ENCODE data around the gene MX1.

The MX1 gene

GRCh38 chr21:41441546-41441945 is 15.5 kb downstream of the MX1 start:
- Histone ChIP-seq H3K9me3 (ENCODE audit: control insufficient read depth in 2 of 2, low read length in 2 of 2) (no peaks in the 10 kb centered on the region), H3K4me1 (ENCODE audit: control insufficient read depth in 2 of 2, insufficient read depth in 2 of 2, low read length in 2 of 2) (no peaks in the 10 kb centered on the region), H3K9ac (ENCODE audit: low read depth in 1 of 2, low read length in 2 of 2) (no peak overlapping the region), H3K27ac (ENCODE audit: low read depth in 2 of 2, low read length in 2 of 2) (no peak overlapping the region), H3K36me3 (ENCODE audit: control insufficient read depth in 2 of 2, insufficient read depth in 2 of 2, low read length in 2 of 2) (peaks cover 45 to 74% of the 10 kb centered on the region in 2 donors), H3K27me3 (ENCODE audit: control insufficient read depth in 2 of 2, insufficient read depth in 2 of 2, low read length in 2 of 2) (no peaks in the 10 kb centered on the region), H3K4me3 (ENCODE audit: low read length in 2 of 2) (no peak overlapping the region)

- peaks cover 45 to 75% of the 10 kb centered on the region in 2 donors for H3K36me3 ChIP-seq (ENCODE audit: control insufficient read depth in 2 of 2, insufficient read depth in 2 of 2, low read length in 2 of 2)
Observed at GRCh38 chr21:41442481-41443186, 16.6 kb downstream of the MX1 start.

GRCh38 chr21:41443562-41443961 is 17.5 kb downstream of the MX1 start:
- no peak overlapping the region for H3K9ac ChIP-seq (ENCODE audit: low read depth in 1 of 2, low read length in 2 of 2)
- no peak overlapping the region for H3K27ac ChIP-seq (ENCODE audit: low read depth in 2 of 2, low read length in 2 of 2)
- H3K36me3 ChIP-seq (ENCODE audit: control insufficient read depth in 2 of 2, insufficient read depth in 2 of 2, low read length in 2 of 2): peaks cover 45 to 68% of the 10 kb centered on the region in 2 donors
- no peak overlapping the region for H3K4me3 ChIP-seq (ENCODE audit: low read length in 2 of 2)
- H3K4me1 ChIP-seq (ENCODE audit: control insufficient read depth in 2 of 2, insufficient read depth in 2 of 2, low read length in 2 of 2): no peaks in the 10 kb centered on the region
- H3K9me3 ChIP-seq (ENCODE audit: control insufficient read depth in 2 of 2, low read length in 2 of 2): no peaks in the 10 kb centered on the region
- H3K27me3 ChIP-seq (ENCODE audit: control insufficient read depth in 2 of 2, insufficient read depth in 2 of 2, low read length in 2 of 2): no peaks in the 10 kb centered on the region

More at GRCh38 chr21:41442481-41443186, 16.6 kb downstream of the MX1 start:
- H3K4me3 ChIP-seq (ENCODE audit: low read length in 2 of 2): no peak overlapping the region
- no peaks in the 10 kb centered on the region for H3K4me1 ChIP-seq (ENCODE audit: control insufficient read depth in 2 of 2, insufficient read depth in 2 of 2, low read length in 2 of 2)
- no peaks in the 10 kb centered on the region for H3K9me3 ChIP-seq (ENCODE audit: control insufficient read depth in 2 of 2, low read length in 2 of 2)
- no peak overlapping the region for H3K9ac ChIP-seq (ENCODE audit: low read depth in 1 of 2, low read length in 2 of 2)
- H3K27ac ChIP-seq (ENCODE audit: low read depth in 2 of 2, low read length in 2 of 2): no peak overlapping the region
- no peaks in the 10 kb centered on the region for H3K27me3 ChIP-seq (ENCODE audit: control insufficient read depth in 2 of 2, insufficient read depth in 2 of 2, low read length in 2 of 2)

- Histone ChIP-seq H3K4me3 (ENCODE audit: low read length in 2 of 2) (no peak overlapping the region), H3K27ac (ENCODE audit: low read depth in 2 of 2, low read length in 2 of 2) (no peak overlapping the region), H3K9ac (ENCODE audit: low read depth in 1 of 2, low read length in 2 of 2) (no peak overlapping the region), H3K9me3 (ENCODE audit: control insufficient read depth in 2 of 2, low read length in 2 of 2) (no peaks in the 10 kb centered on the region), H3K27me3 (ENCODE audit: control insufficient read depth in 2 of 2, insufficient read depth in 2 of 2, low read length in 2 of 2) (no peaks in the 10 kb centered on the region), H3K4me1 (ENCODE audit: control insufficient read depth in 2 of 2, insufficient read depth in 2 of 2, low read length in 2 of 2) (no peaks in the 10 kb centered on the region), H3K36me3 (ENCODE audit: control insufficient read depth in 2 of 2, insufficient read depth in 2 of 2, low read length in 2 of 2) (peaks cover 45 to 61% of the 10 kb centered on the region in 2 donors)
Observed at GRCh38 chr21:41444703-41445464, 18.8 kb downstream of the MX1 start.

- no peak overlapping the region for H3K27ac ChIP-seq (ENCODE audit: low read depth in 2 of 2, low read length in 2 of 2)
- H3K36me3 ChIP-seq (ENCODE audit: control insufficient read depth in 2 of 2, insufficient read depth in 2 of 2, low read length in 2 of 2): peaks cover 47 to 61% of the 10 kb centered on the region in 2 donors
- no peaks in the 10 kb centered on the region for H3K9me3 ChIP-seq (ENCODE audit: control insufficient read depth in 2 of 2, low read length in 2 of 2)
- no peak overlapping the region for H3K9ac ChIP-seq (ENCODE audit: low read depth in 1 of 2, low read length in 2 of 2)
- no peaks in the 10 kb centered on the region for H3K27me3 ChIP-seq (ENCODE audit: control insufficient read depth in 2 of 2, insufficient read depth in 2 of 2, low read length in 2 of 2)
- no peaks in the 10 kb centered on the region for H3K4me1 ChIP-seq (ENCODE audit: control insufficient read depth in 2 of 2, insufficient read depth in 2 of 2, low read length in 2 of 2)
- no peak overlapping the region for H3K4me3 ChIP-seq (ENCODE audit: low read length in 2 of 2)
Observed at GRCh38 chr21:41445465-41445862, 19.4 kb downstream of the MX1 start.

GRCh38 chr21:41446586-41446985 is 20.5 kb downstream of the MX1 start:
- no peak overlapping the region for H3K4me3 ChIP-seq (ENCODE audit: low read length in 2 of 2)
- H3K4me1 ChIP-seq (ENCODE audit: control insufficient read depth in 2 of 2, insufficient read depth in 2 of 2, low read length in 2 of 2): no peaks in the 10 kb centered on the region
- H3K27me3 ChIP-seq (ENCODE audit: control insufficient read depth in 2 of 2, insufficient read depth in 2 of 2, low read length in 2 of 2): no peaks in the 10 kb centered on the region
- H3K27ac ChIP-seq (ENCODE audit: low read depth in 2 of 2, low read length in 2 of 2): no peak overlapping the region
- H3K9ac ChIP-seq (ENCODE audit: low read depth in 1 of 2, low read length in 2 of 2): no peak overlapping the region
- no peaks in the 10 kb centered on the region for H3K9me3 ChIP-seq (ENCODE audit: control insufficient read depth in 2 of 2, low read length in 2 of 2)
- peaks cover 41 to 52% of the 10 kb centered on the region in 2 donors for H3K36me3 ChIP-seq (ENCODE audit: control insufficient read depth in 2 of 2, insufficient read depth in 2 of 2, low read length in 2 of 2)

- Histone ChIP-seq H3K9me3 (ENCODE audit: control insufficient read depth in 2 of 2, low read length in 2 of 2) (no peaks in the 10 kb centered on the region), H3K4me1 (ENCODE audit: control insufficient read depth in 2 of 2, insufficient read depth in 2 of 2, low read length in 2 of 2) (no peaks in the 10 kb centered on the region), H3K27me3 (ENCODE audit: control insufficient read depth in 2 of 2, insufficient read depth in 2 of 2, low read length in 2 of 2) (no peaks in the 10 kb centered on the region), H3K36me3 (ENCODE audit: control insufficient read depth in 2 of 2, insufficient read depth in 2 of 2, low read length in 2 of 2) (peaks cover 35 to 48% of the 10 kb centered on the region in 2 donors), H3K9ac (ENCODE audit: low read depth in 1 of 2, low read length in 2 of 2) (no peak overlapping the region), H3K4me3 (ENCODE audit: low read length in 2 of 2) (no peak overlapping the region), H3K27ac (ENCODE audit: low read depth in 2 of 2, low read length in 2 of 2) (no peak overlapping the region)
Observed at GRCh38 chr21:41447356-41447755, 21.3 kb downstream of the MX1 start.

- H3K4me1 ChIP-seq (ENCODE audit: control insufficient read depth in 2 of 2, insufficient read depth in 2 of 2, low read length in 2 of 2): peaks cover 2 to 3% of the 10 kb centered on the region in 2 donors
- no peaks in the 10 kb centered on the region for H3K9me3 ChIP-seq (ENCODE audit: control insufficient read depth in 2 of 2, low read length in 2 of 2)
- no peaks in the 10 kb centered on the region for H3K27me3 ChIP-seq (ENCODE audit: control insufficient read depth in 2 of 2, insufficient read depth in 2 of 2, low read length in 2 of 2)
- H3K4me3 ChIP-seq (ENCODE audit: low read length in 2 of 2): no peak overlapping the region
- no peak overlapping the region for H3K9ac ChIP-seq (ENCODE audit: low read depth in 1 of 2, low read length in 2 of 2)
- peaks cover 28 to 37% of the 10 kb centered on the region in 2 donors for H3K36me3 ChIP-seq (ENCODE audit: control insufficient read depth in 2 of 2, insufficient read depth in 2 of 2, low read length in 2 of 2)
- H3K27ac ChIP-seq (ENCODE audit: low read depth in 2 of 2, low read length in 2 of 2): no peak overlapping the region
Observed at GRCh38 chr21:41449613-41450012, 23.6 kb downstream of the MX1 start.

GRCh38 chr21:41451753-41452676 is 26.0 kb downstream of the MX1 start:
- H3K36me3 ChIP-seq (ENCODE audit: control insufficient read depth in 2 of 2, insufficient read depth in 2 of 2, low read length in 2 of 2): peaks cover 12 to 23% of the 10 kb centered on the region in 2 donors
- H3K4me1 ChIP-seq (ENCODE audit: control insufficient read depth in 2 of 2, insufficient read depth in 2 of 2, low read length in 2 of 2): peaks cover 2 to 3% of the 10 kb centered on the region in 2 donors
- no peaks in the 10 kb centered on the region for H3K9me3 ChIP-seq (ENCODE audit: control insufficient read depth in 2 of 2, low read length in 2 of 2)
- no peak overlapping the region for H3K27ac ChIP-seq (ENCODE audit: low read depth in 2 of 2, low read length in 2 of 2)
- H3K27me3 ChIP-seq (ENCODE audit: control insufficient read depth in 2 of 2, insufficient read depth in 2 of 2, low read length in 2 of 2): no peaks in the 10 kb centered on the region
- no peak overlapping the region for H3K9ac ChIP-seq (ENCODE audit: low read depth in 1 of 2, low read length in 2 of 2)
- H3K4me3 ChIP-seq (ENCODE audit: low read length in 2 of 2): no peak overlapping the region

Data from mucosa of rectum (tissue), 2 donors.